Loucy (cell line): ENCODE measurements around the gene IRAK4.
A peak's percentile ranks its signal among the peaks of the same experiment; 100 is the strongest.

Source experiments
- H2AFZ ChIP-seq: fragments of 200-600 bp; sonication (generic); 2 replicates; pipeline ENCODE4 v1.6.0; 2016; ENCODE audit warnings: antibody characterized with exemption, mild to moderate bottlenecking, low read length, moderate library complexity
- H3F3A ChIP-seq: fragments of 200-600 bp; 2 replicates; pipeline ENCODE4 v1.6.0; 2016; ENCODE audit warnings: antibody characterized with exemption, low read depth, mild to moderate bottlenecking
- H3K27me3 ChIP-seq: fragments of 200-600 bp; sonication (generic); 2 replicates; pipeline ENCODE4 v1.6.1; 2014; ENCODE audit warnings: low read length, mild to moderate bottlenecking; ENCODE audit not compliant: insufficient read depth, poor library complexity, severe bottlenecking
- H3K36me3 ChIP-seq: fragments of 200-600 bp; sonication (generic); 2 replicates; pipeline ENCODE4 v1.6.1; 2016; ENCODE audit warnings: low read length; ENCODE audit not compliant: insufficient read depth
- H3K4me1 ChIP-seq: fragments of 200-600 bp; sonication (generic); 2 replicates; pipeline ENCODE4 v1.5.1; 2014; ENCODE audit warnings: low read length, mild to moderate bottlenecking; ENCODE audit not compliant: insufficient read depth, poor library complexity, severe bottlenecking
- H3K4me2 ChIP-seq: fragments of 200-600 bp; sonication (generic); 2 replicates; pipeline ENCODE4 v1.6.0; 2014; ENCODE audit warnings: antibody characterized with exemption, low read length, low read depth, mild to moderate bottlenecking; ENCODE audit not compliant: poor library complexity, severe bottlenecking
- H3K4me3 ChIP-seq: fragments of 200-600 bp; sonication (generic); 2 replicates; pipeline ENCODE4 v1.5.1; 2014; ENCODE audit warnings: low read length, mild to moderate bottlenecking, mixed read lengths; ENCODE audit not compliant: poor library complexity, severe bottlenecking
- H3K79me2 ChIP-seq: fragments of 200-600 bp; sonication (generic); 2 replicates; pipeline ENCODE4 v1.6.1; 2014; ENCODE audit warnings: low read length; ENCODE audit not compliant: insufficient read depth
- H3K9ac ChIP-seq: fragments of 200-600 bp; sonication (generic); 2 replicates; pipeline ENCODE4 v1.6.0; 2014; ENCODE audit warnings: mild to moderate bottlenecking, low read depth, low read length, moderate library complexity; ENCODE audit not compliant: poor library complexity, severe bottlenecking
- H3K9me2 ChIP-seq: fragments of 200-600 bp; sonication (generic); replicated peaks from 2 replicates; pipeline ENCODE4 v1.6.1; 2016; ENCODE audit warnings: low read depth, low read length, mixed read lengths
- H3K9me3 ChIP-seq: fragments of 200-600 bp; sonication (generic); 2 replicates; pipeline ENCODE4 v1.6.1; 2014; ENCODE audit warnings: mild to moderate bottlenecking, antibody characterized with exemption, low read length, low read depth; ENCODE audit not compliant: insufficient read depth
- H4K20me1 ChIP-seq: fragments of 200-600 bp; sonication (generic); 2 replicates; pipeline ENCODE4 v1.6.0; 2014; ENCODE audit warnings: antibody characterized with exemption, low read length, mild to moderate bottlenecking; ENCODE audit not compliant: insufficient read depth, poor library complexity, severe bottlenecking
- EZH2phosphoT487 ChIP-seq: fragments of 200-600 bp; IDR thresholded peaks from 2 replicates; pipeline ENCODE4 v1.6.1; 2018; ENCODE audit warnings: antibody characterized with exemption, mild to moderate bottlenecking, moderate library complexity, borderline replicate concordance
- TF ChIP-seq, protein P1 (sequence below): fragments of 200-600 bp; sonication (generic); conservative IDR thresholded peaks from 2 replicates; pipeline ENCODE4 v1.5.1; 2014; ENCODE audit warnings: mild to moderate bottlenecking, antibody characterized with exemption, low read length

IRAK4 gene

GRCh38 chr12:43832463-43833168 is 73.9 kb downstream of the IRAK4 start:
- H3K9me2 ChIP-seq = no peaks in the 10 kb centered on the region
- no peak overlapping the region for H2AFZ ChIP-seq
- 0 out of 2 replicates have a peak, but pooled peaks cover 8% of the 10 kb centered on the region for H3K79me2 ChIP-seq
- H3K4me1 ChIP-seq = peaks cover 26% of the 10 kb centered on the region
- H3K4me3 ChIP-seq = no peak overlapping the region
- H3K36me3 ChIP-seq = no peaks in the 10 kb centered on the region
- no peak for TF ChIP-seq EZH2phosphoT487
- TF ChIP-seq, protein P1, sequence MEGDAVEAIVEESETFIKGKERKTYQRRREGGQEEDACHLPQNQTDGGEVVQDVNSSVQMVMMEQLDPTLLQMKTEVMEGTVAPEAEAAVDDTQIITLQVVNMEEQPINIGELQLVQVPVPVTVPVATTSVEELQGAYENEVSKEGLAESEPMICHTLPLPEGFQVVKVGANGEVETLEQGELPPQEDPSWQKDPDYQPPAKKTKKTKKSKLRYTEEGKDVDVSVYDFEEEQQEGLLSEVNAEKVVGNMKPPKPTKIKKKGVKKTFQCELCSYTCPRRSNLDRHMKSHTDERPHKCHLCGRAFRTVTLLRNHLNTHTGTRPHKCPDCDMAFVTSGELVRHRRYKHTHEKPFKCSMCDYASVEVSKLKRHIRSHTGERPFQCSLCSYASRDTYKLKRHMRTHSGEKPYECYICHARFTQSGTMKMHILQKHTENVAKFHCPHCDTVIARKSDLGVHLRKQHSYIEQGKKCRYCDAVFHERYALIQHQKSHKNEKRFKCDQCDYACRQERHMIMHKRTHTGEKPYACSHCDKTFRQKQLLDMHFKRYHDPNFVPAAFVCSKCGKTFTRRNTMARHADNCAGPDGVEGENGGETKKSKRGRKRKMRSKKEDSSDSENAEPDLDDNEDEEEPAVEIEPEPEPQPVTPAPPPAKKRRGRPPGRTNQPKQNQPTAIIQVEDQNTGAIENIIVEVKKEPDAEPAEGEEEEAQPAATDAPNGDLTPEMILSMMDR = no peak
- peaks cover 2% of the 10 kb centered on the region for H4K20me1 ChIP-seq
- peak overlapping the region; percentile 48 for H3K4me2 ChIP-seq
- no peak overlapping the region for H3K9ac ChIP-seq
- no peaks in the 10 kb centered on the region for H3K27me3 ChIP-seq
- no peaks in the 10 kb centered on the region for H3K9me3 ChIP-seq
- H3F3A ChIP-seq = 0 out of 2 replicates have a peak, but pooled peaks cover 2% of the 10 kb centered on the region

DNA sequence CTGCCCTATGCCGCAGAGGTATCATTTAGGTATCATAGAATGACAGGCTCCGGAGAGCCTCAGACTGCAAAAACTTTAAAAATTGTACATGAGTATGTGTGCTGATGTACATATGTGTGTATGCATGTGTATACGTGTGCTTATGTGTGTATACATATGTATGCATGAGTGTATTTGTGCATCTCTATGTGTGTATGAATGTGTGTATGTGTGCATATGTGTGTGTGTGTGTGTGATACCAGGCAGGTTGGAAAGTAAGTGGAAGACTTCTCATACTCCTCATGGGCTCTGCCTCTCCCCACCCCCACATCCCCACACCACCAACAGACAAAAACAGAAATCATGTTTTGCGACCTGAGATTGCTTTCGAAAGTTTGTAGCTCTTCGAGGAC is 76.5 kb downstream of the IRAK4 start:
- H3K27me3 ChIP-seq = no peaks in the 10 kb centered on the region
- peaks cover 2% of the 10 kb centered on the region for H4K20me1 ChIP-seq
- H3F3A ChIP-seq = 0 out of 2 replicates have a peak, but pooled peaks cover 2% of the 10 kb centered on the region
- no peaks in the 10 kb centered on the region for H3K36me3 ChIP-seq
- H3K9me3 ChIP-seq = no peaks in the 10 kb centered on the region
- H2AFZ ChIP-seq = peak overlapping the region; percentile 94
- H3K9me2 ChIP-seq = no peaks in the 10 kb centered on the region
- H3K4me1 ChIP-seq = peaks cover 44% of the 10 kb centered on the region
- H3K79me2 ChIP-seq = 0 out of 2 replicates have a peak, but pooled peaks cover 14% of the 10 kb centered on the region
- TF ChIP-seq EZH2phosphoT487 = no peak
- peak overlapping the region; percentile 90 for H3K4me2 ChIP-seq
- H3K9ac ChIP-seq = peak overlapping the region; percentile 80
- H3K4me3 ChIP-seq = peak overlapping the region; percentile 84

- Histone ChIP-seq H3F3A (0 out of 2 replicates have a peak, but pooled peaks cover 2% of the 10 kb centered on the region), H3K9me2 (no peaks in the 10 kb centered on the region), H3K9ac (peak within 1 kb of the TSS; percentile 80), H3K4me1 (peaks cover 44% of the 10 kb centered on the region), H3K9me3 (no peaks in the 10 kb centered on the region), H3K4me3 (peak within 1 kb of the TSS; percentile 84), H2AFZ (peak within 1 kb of the TSS; percentile 94), H3K79me2 (0 out of 2 replicates have a peak, but pooled peaks cover 14% of the 10 kb centered on the region), H4K20me1 (peaks cover 2% of the 10 kb centered on the region), H3K36me3 (no peaks in the 10 kb centered on the region), H3K4me2 (peak within 1 kb of the TSS; percentile 90), H3K27me3 (no peaks in the 10 kb centered on the region)
- TF ChIP-seq EZH2phosphoT487 = no peak
- TF ChIP-seq, protein P1 = no peak
Measured at GRCh38 chr12:43835656-43836474, 77.1 kb downstream of the IRAK4 start, which contains the start of gene TMEM117. TSS of gene TMEM117 (plus strand) at chr12:43836081.
